H1 (cell line): ENCODE measurements around the gene NEGR1. TPM values are rescaled to one million over a fixed set of nuclear protein-coding genes. Genes with fewer than 3 reads are reported as not detected.

ENCODE experiments used
- BCL11A ChIP-seq, 2 experiments: IDR thresholded peaks; one replicate each; pipeline ENCODE4 v1.6.1; 2011; ENCODE audit warnings: low read depth in 2 of 2, low read length in 2 of 2, mild to moderate bottlenecking in 2 of 2
- CHD2 ChIP-seq: IDR thresholded peaks from 2 replicates; pipeline ENCODE4 v1.6.1; 2012; ENCODE audit warnings: low read length, improper control_type of control experiment
- FOSL1 ChIP-seq: IDR thresholded peaks from 2 replicates; pipeline ENCODE4 v1.6.1; 2011; ENCODE audit warnings: mild to moderate bottlenecking, low read depth, low read length, moderate library complexity; ENCODE audit not compliant: insufficient read depth
- JUND ChIP-seq: IDR thresholded peaks from 2 replicates; pipeline ENCODE4 v1.6.1; 2011; ENCODE audit warnings: mild to moderate bottlenecking, improper control_type of control experiment, low read length
- TBP ChIP-seq: IDR thresholded peaks from 2 replicates; pipeline ENCODE4 v1.6.1; 2011; ENCODE audit warnings: low read depth, low read length, improper control_type of control experiment
- polyA plus RNA-seq, 7 experiments: library from polyadenylated mRNA; depleted of rRNA in 3 of 7; stranded (reverse) in 5 of 7; unstranded in 2 of 7; fragments of >200 nt in 5 of 7; fragments of 200-250 nt in 2 of 7; gene quantifications; 1 replicate in 5 of 7; 2 replicates in 1 of 7; 4 replicates in 1 of 7; pipeline versions ENCODE4 v1.2.1 to v1.2.3, GENCODE V29; 2011 to 2013; ENCODE audit warnings: missing spikeins in 2 of 7, mixed read lengths in 2 of 7
- total RNA-seq: library from RNA; stranded (reverse); fragmentation: NEBNext Ultra II Directional; extraction: Animal tissue kit (Norgen Biotek cat#: 25700); gene quantifications from 2 replicates; pipeline ENCODE4 v1.2.1, GENCODE V29; 2021

Gene NEGR1
- total and polyA plus RNA-seq, 2 of the 8 experiments (the other 6 are each of a cell fraction or from before 2014, with no cell fraction given), result 0.71 to 1.3 TPM

GRCh38 chr1:72066431-72066830 lies 215.9 kb downstream of the NEGR1 start (continued):
- no peak for TF ChIP-seq BCL11A (IDR thresholded peaks at IDR 0.05; ENCODE audit: low read depth in 2 of 2, low read length in 2 of 2)
- no peak for TF ChIP-seq TBP
- TF ChIP-seq CHD2, result no peak
- no peak for TF ChIP-seq FOSL1
- no peak for TF ChIP-seq JUND
